OCI-LY3 (cell line): ENCODE results near the gene GM2A.

Experiments
- CTCF ChIP-seq: fragments of 200-600, 300-600 bp; sonication (generic); IDR thresholded peaks from 2 replicates; pipeline ENCODE4 v1.5.1; 2014; ENCODE audit warnings: antibody characterized with exemption, low read length, low read depth
- EZH2phosphoT487 ChIP-seq: fragments of 200-600 bp; shearing (Covaris generic); IDR thresholded peaks from 2 replicates; pipeline ENCODE4 v1.6.1; 2018; ENCODE audit warnings: antibody characterized with exemption, mixed run types, low read depth

DNA sequence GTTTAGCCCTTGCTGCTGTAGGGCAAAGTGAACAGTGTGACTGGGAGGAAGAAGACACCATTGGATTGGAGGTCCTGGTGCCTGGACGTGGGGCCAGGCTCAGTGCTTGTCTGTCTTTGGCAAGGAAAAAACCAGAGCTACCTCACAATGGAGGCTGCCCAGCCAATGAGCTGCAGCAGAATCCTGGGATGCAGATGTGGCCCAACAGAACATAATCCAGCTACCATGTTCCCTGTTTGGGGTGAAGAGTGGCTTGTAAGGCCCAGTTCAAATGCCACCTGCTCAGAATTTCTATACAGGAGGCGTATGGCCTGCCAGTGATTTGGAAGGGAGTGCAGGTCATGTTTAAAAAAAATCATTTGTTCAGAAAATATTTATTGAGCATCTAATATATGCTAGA lies 50.7 kb downstream of the GM2A start, which contains the start of gene SLC36A3:
- TF ChIP-seq CTCF (no peak), EZH2phosphoT487 (no peak)
